NCI-H345 treated with DMSO at 0.1 percent for 48 hours (cell line): ENCODE data around the gene GCDH.

Experiments
- DNase-seq: peaks from one replicate; lab custom pipeline; 2025; ENCODE audit not compliant: unreplicated experiment; lab: John Stamatoyannopoulos, UW

GCDH gene

DNA sequence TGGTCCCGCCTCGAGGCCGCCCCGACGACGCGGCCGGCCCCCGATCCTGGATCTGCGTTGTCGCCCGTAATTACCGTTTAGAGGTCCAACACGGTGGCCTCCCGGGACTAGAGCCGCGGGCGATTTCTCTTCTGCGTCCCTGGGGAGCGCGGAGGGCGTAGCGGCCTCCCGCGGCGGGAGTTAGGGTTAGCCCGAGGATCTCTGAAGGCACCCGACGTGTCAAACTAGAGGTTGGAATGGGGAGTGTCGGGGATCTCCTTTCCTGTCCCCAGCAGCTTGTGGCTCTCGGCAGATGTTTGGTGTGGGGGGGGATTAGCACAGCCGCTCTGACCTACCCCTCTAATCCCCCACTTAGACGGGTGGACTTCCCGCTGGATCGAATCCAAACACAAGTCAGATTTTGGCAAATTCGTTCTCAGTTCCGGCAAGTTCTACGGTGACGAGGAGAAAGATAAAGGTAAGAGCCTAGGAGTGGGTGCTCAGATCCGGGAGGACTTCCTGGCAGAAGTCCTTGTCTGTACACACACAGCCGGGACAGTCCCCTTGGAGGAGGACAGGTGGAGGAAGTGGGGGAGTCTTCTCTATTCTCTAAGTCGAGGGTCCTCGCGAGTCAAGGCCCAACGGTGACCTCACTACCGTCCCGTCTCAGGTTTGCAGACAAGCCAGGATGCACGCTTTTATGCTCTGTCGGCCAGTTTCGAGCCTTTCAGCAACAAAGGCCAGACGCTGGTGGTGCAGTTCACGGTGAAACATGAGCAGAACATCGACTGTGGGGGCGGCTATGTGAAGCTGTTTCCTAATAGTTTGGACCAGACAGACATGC, 48.0 kb downstream of the GCDH start:
- no peak for DNase-seq

DNA sequence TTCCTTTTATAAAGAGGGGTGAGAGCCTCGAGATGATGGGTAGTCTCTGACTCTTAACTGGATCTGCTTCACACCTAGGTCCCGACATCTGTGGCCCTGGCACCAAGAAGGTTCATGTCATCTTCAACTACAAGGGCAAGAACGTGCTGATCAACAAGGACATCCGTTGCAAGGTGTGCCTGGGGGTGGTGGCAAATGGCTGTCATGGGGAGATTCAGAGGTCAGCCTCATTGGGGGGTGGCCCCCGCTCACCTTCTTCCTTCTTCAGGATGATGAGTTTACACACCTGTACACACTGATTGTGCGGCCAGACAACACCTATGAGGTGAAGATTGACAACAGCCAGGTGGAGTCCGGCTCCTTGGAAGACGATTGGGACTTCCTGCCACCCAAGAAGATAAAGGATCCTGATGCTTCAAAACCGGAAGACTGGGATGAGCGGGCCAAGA, 49.0 kb downstream of the GCDH start:
- no peak for DNase-seq

- DNase-seq: no peak
Observed at GRCh38 chr19:12940897-12941296, 49.9 kb downstream of the GCDH start.

GRCh38 chr19:12943437-12944044, 52.6 kb downstream of the GCDH start:
- DNase-seq: no peak

DNA sequence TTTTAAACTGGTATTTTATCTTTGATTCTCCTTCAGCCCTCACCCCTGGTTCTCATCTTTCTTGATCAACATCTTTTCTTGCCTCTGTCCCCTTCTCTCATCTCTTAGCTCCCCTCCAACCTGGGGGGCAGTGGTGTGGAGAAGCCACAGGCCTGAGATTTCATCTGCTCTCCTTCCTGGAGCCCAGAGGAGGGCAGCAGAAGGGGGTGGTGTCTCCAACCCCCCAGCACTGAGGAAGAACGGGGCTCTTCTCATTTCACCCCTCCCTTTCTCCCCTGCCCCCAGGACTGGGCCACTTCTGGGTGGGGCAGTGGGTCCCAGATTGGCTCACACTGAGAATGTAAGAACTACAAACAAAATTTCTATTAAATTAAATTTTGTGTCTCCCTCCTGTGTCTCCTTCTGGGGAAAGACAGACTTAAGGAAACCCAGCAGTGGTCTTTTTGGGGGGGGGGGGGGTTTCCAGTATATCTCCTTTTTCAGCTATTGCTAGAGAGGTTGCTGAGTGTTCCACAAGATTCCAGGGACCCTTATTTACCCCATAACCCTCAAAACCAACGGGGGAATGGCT, 53.2 kb downstream of the GCDH start:
- no peak for DNase-seq

GRCh38 chr19:12945479-12946091, 54.6 kb downstream of the GCDH start, which contains the start of gene RAD23A:
TSS of gene RAD23A (plus strand) at chr19:12945862. CDS start at chr19:12945949, 87 bp downstream.
- DNase-seq: peak; percentile 56

DNA sequence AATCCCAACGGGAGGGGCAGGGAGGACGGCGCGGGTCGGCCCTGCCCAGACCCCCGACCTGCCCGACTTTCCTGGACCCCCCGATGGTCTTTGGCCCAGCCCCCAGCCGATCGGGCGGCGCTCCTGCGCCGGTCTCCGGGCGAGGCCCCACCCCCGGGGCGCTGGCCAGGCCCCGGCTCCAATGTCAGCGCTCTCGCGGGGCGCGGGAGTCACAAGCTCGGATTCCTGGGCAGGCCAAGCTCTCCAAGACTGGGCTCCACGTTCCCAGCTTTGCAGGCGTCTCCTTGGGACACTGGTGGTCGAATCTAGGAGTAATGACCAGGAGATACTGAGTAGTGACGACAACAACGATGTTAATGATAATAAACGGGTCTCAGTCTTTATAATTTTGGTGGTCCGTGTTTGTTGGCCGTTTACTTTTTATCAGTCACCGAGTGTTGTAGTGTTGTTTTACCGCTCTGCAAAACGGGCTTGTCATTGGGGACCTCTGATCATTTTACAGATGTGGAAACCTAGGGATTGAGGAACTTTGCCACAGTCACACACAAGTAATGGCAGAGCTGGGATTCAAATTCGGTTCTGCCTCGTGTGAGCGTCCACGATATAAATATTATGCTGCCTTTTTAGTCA, 55.2 kb downstream of the GCDH start:
- no peak for DNase-seq

DNA sequence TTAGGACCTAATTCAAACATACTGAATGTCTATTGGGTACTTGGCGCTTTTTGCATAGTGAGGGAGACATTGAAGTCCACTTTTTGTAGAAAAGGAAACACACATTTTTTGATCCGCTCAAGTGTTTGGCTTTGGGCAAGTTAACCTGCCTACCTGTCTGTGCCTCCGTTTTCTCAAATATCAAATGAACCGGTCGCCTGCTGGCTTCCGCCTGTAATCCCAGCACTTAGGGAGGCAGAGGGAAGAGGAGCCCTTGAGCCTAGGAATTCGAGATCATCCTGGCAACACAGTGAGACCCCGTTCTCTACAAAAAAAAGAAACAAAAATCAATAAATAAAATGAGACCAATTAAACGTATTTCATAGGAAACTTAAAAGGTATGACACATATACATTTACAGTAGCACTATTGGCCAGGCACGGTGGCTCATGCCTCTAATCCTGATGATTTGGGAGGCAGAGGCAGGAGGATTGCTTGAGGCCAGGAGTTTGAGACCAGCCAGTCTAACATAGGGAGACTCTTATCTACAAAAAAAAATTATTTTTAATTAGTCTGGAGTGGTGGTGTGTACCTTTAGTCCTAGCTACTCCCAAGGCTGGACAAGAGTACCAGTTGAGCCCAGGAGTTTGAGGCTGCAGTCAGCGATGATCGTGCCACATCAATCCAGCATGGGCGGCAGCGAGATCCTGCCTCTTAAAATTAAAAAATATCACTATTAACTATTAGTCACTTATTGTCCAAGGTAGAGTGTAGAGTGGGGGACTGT, 56.0 kb downstream of the GCDH start:
- DNase-seq: no peak

GRCh38 chr19:12947702-12948611, 57.0 kb downstream of the GCDH start:
- DNase-seq: no peak

DNA sequence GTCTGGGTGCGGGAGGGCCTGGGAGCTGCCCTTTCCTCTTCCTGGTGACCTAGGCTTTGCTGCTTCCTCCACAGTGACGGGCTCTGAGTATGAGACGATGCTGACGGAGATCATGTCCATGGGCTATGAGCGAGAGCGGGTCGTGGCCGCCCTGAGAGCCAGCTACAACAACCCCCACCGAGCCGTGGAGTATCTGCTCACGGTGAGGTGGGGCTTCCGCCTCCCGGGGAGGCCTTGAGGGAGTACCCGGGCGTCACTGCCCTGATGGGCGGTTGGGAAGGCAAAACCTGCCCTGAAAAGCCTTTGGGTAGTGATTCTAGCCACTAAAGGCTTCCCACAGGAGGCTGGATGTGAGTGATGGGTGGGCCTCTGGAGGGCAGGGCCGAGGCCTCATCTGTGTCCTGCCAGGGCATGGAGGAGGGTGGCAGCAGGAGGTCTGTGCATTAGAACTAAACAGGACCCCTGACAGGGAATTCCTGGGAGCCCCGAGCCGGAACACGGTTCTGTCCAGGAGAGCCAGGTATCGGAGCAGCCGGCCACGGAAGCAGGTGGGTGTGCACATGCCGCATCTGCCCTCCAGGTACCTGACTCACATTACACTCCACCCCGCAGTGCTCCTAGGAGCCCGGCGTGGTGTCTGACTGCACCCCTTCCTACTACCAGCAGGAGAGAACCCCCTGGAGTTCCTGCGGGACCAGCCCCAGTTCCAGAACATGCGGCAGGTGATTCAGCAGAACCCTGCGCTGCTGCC, 57.8 kb downstream of the GCDH start:
- DNase-seq: no peak
